GM03348 (cell line): ENCODE measurements around the gene SFRP5.

Experiments
- DNase-seq: peaks from one replicate; pipeline ENCODE4 v3.0.0; 2012; ENCODE audit warnings: low spot score

Gene SFRP5

DNA sequence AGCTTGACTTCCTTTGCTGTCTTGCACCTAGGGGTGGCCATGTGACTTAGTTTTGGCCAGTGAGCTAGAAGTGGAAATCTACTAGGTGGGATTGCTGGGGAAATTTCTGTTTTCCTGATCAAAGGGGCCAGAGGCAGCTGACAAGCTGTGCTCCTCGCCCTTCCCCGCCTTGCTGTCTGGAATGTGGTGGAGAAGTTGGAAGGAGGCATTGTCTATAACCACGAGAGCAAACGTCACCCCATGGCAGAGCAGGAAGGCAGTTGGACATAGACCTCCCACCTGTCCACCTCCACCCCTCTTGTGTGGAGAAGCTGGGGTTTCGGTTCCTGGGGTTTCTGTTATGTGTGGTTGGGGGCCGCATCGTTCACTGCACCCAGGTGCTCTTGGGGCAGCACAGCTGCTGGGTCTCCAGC, 7.3 kb downstream of the SFRP5 start:
- no peak for DNase-seq

DNA sequence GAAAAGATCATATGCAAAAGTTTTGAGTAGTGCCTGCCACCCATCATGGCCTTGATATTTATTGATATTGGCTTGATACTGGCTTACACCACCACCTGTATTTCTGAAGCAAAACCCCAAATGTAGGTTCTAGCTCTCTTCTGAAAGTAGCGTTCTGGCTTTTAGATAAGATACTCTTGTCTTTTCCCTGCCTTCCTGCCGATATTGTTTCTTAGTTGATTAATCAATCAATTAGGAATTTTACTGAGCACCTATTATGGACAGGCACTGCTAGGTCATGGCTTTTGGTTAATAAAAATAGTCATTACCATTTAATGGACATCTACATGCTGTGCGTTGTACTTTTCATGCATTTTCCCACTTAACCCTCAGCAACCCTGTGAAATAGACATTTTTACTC, 7.9 kb downstream of the SFRP5 start:
- no peak for DNase-seq

- no peak for DNase-seq
Measured at GRCh38 chr10:97763411-97763810, 8.4 kb downstream of the SFRP5 start.

DNA sequence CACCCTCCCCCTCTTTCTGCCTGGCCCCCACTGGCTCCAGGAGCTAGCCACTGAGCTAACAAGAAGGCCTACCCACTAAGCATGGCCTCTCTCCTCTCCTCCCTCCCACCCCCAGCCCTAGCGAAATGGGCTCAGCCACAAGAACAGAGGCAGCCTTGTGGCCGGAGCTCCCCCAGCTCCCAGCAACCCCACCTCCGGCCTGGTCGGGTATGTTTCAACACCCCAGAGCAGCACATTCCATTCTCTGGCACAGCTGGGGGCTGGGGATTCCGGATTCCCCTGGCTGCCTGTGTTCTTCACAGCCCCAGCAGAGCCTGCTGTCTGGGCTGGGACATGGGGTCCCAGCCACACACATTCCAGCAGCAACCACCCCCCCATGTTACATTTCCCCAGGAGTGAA, 9.0 kb downstream of the SFRP5 start:
- peak; percentile 62 for DNase-seq

GRCh38 chr10:97762056-97762455, 9.7 kb downstream of the SFRP5 start:
- DNase-seq, result no peak

GRCh38 chr10:97761331-97761865, 10.4 kb downstream of the SFRP5 start:
- no peak for DNase-seq

DNA sequence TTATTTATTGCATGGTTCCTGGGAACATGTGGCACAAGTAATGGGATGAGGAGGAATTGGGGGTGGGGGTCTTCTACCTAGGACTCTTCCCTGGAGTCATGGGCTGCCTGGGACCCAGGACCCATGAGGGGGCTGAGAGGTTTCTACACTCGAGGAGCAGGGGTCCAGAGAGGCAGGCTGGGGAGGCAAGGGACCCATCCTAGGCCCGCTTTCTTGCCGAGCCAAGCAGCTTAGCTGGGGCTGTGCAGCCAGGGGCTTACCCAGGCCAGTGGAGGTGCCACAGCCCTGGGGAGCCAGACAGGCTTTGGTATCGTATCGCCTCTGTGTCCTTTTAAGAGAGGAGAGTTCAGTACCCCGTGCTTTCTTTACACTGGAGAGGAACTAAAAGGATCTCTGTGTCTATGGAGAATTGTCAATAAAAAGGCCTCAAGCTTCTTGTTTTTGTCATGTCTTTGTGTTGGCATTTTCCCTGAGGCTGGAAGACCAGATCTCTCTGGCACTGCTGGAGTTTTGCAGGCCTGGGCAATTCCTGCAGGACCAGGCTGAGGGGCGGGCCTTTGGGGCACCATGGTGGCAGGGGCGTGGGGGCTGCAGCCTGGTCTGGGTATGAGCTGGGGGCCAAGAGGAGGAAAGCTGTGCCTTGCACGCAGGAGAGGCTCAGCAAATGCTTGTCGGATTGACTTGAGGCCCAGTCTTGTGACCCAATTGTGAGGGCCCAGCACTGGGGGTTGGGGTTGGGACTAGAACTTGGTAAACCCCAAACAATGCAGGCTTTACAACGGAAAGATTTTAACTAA, 11.1 kb downstream of the SFRP5 start:
- no peak for DNase-seq

- DNase-seq, result no peak
Measured at GRCh38 chr10:97759946-97760345, 11.9 kb downstream of the SFRP5 start.

- DNase-seq, result peak; percentile 88
Measured at GRCh38 chr10:97759158-97759887, 12.5 kb downstream of the SFRP5 start.

- DNase-seq, result no peak
Measured at GRCh38 chr10:97757471-97757870, 14.3 kb downstream of the SFRP5 start.

GRCh38 chr10:97755718-97756117, 16.1 kb downstream of the SFRP5 start:
- DNase-seq, result no peak

GRCh38 chr10:97754726-97755125, 17.1 kb downstream of the SFRP5 start:
- DNase-seq, result no peak

DNA sequence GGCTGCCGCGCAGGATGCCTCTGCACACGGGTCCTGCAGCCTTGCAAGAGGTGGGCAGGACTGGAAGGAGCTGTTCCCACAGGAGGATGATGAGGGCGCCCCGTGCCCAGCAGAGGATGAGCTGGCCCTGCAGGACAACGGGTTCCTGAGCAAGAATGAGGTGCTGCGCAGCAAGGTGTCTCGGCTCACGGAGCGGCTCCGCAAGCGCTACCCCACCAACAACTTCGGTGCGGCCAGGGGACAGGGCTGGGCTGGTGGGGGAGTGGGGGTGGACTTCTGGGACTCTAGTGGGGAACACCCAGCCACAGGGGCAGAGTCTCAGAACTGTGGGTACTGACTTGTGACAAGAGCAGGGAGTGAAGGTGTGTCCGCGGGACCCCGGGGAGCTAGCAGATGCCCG, 18.8 kb downstream of the SFRP5 start:
- no peak for DNase-seq

DNA sequence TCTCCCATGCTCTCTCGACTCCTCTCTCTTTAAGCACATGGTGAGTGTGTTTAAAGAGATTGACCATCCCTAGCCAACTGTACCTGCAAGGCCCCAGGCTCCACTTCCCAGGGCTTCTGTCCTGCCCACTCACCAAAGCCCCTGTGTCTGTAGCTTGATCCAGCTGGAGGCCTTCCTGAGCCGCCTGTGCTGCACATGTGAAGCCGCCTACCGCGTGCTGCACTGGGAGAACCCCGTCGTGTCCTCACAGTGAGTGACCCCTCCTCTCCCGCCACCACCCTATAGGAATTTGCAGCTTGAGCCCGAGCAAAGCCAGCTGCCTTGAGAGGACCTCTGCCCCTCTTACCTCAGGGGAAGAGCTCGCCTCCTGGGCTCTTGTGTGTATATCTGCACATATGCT, 23.7 kb downstream of the SFRP5 start:
- no peak for DNase-seq

DNA sequence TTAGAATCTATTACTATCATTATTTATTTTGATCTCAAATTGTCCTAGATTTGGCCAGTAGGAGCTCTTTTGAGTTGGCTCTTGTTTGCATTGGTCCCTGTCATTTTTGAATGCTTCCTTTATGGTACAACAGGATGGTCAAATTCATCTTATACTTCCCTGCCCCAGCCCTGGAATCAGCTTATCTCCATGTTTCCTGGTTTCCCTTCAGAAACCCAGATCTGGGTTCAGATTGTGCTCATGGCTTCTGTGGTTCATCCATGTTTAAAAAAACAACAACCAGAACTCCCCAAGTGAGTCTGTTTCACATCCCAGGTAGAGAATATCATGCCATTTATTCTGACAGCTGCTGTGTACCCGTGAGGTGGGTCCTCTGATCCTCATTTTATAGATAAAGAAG, 24.2 kb downstream of the SFRP5 start:
- no peak for DNase-seq

GRCh38 chr10:97744405-97745035, 27.3 kb downstream of the SFRP5 start:
- no peak for DNase-seq

GRCh38 chr10:97743169-97743943, 28.4 kb downstream of the SFRP5 start:
- DNase-seq, result no peak

GRCh38 chr10:97740613-97741012, 31.2 kb downstream of the SFRP5 start:
- no peak for DNase-seq

DNA sequence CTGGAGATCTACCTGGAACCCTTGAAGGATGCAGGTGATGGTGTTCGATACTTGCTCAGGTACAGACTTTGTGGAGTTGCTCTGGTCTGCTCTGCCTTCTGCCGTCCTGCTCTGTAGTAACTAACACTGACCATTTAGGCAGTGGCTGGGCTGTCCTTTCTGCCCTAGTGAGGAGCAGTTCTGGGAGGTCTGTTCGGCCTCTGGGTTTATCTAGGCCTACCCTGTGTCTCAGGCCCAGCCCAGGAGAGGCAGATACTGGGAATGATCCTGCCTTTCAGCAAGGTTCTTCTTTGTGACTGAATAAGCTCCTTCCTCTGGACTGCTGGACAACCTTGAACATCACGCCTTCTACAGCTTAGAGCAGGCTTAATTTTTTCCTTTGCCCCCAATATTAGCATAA, 33.2 kb downstream of the SFRP5 start:
- no peak for DNase-seq

GRCh38 chr10:97737770-97738265, 34.0 kb downstream of the SFRP5 start:
- DNase-seq, result no peak

DNA sequence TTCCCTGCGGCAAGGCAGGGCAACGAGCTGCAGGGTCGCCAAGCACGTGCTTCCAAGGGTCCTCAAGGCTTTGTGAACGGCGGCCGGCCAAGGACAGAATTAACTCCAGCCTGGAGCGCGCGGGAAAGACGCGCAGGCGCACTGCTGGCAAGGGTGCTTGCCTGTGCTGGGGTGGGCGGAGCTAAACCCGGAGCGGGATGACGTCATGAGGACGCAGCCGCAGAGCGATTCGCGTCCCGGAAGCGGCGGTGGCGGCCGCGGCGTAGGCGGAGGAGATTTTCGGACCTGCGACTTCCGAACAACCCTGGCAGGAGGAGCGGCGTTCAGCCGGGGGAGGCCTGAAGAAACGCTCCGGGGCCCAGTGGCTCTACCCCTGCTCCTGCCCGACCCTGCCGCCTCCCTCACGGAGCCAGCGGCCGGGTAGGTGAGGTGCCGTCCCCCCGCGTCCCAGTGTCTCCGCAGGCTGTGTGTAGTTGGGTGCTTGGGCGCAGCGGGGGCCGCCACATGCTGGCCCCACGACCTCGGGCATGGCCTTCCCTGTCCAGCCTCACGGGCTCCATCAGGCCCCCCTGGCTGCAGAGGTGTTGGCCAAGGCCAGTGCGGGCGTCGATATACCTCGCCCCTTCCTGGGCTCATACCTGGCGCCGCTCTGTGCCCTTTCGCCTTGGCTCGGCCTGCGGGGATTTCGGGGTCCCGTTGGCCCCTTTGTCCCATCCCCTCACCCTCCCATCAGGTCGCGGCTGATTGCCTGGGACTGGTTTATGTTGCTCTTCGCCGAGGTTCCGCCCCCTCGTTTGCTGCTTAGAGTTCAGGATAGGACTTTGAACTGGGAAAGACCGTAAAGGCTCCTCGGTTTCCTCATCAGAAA, 34.7 kb downstream of the SFRP5 start, which contains the start of gene ZFYVE27:
Gene ZFYVE27 (plus strand): TSS at position 227 of the 868 bp plus-strand sequence. CDS start 1,350 bp downstream, outside the sequence.
- DNase-seq, result peak; percentile 99
